ENCODE data around the gene SLPI.

The SLPI gene

DNA sequence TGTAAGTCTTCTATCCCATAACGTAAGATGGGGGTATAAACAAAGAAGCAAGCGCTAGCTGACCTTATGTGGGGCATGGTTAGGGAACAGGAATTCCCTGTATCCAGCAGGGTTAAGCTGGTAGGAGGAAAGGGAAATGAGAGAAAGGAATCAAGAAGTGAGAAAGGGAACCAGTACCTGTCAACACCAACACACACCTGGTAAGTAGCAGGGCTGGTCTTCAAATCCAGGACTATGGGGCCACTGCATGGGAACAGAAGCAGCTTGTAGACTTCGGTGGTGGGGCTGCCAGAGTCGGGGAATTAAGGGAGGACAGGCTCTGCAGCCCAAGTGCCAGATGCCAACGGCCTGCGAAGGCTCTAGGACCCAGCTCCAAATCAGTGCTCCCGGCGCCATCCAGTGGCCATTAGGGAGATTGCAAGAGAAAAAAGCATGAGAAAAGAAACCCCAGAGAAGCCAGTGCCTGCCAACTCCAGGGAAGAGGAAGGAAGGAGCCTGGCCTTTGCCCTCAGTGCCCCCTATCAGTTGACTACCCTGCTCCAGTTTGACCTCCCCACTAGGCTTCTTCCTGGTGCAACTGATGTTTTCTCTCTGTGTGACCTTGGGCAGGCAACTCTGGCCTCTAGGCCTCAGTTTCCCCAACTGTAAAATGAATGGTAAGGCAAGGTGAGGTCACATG, 36.5 kb upstream of the SLPI start:
- H3K27me3 Mint-ChIP-seq = peaks cover 65% of the 10 kb centered on the region
- CTCF ChIA-PET = interaction anchor here (0.8 to 5.5 kb wide), 28 partner anchors 8 to 480 kb away, joined by 3 to 93 read pairs (median 5); partner anchors contain the start of genes RBPJL, SLPI and WFDC5
- peak; percentile 76 for DNase-seq
- H3K36me3 Mint-ChIP-seq = no peaks in the 10 kb centered on the region
- no peak overlapping the region for H3K4me3 Mint-ChIP-seq
- no peak overlapping the region for H3K27ac Mint-ChIP-seq
- peaks cover 2% of the 10 kb centered on the region for H3K9me3 Mint-ChIP-seq
- peaks cover 7% of the 10 kb centered on the region for H3K4me1 Mint-ChIP-seq

DNA sequence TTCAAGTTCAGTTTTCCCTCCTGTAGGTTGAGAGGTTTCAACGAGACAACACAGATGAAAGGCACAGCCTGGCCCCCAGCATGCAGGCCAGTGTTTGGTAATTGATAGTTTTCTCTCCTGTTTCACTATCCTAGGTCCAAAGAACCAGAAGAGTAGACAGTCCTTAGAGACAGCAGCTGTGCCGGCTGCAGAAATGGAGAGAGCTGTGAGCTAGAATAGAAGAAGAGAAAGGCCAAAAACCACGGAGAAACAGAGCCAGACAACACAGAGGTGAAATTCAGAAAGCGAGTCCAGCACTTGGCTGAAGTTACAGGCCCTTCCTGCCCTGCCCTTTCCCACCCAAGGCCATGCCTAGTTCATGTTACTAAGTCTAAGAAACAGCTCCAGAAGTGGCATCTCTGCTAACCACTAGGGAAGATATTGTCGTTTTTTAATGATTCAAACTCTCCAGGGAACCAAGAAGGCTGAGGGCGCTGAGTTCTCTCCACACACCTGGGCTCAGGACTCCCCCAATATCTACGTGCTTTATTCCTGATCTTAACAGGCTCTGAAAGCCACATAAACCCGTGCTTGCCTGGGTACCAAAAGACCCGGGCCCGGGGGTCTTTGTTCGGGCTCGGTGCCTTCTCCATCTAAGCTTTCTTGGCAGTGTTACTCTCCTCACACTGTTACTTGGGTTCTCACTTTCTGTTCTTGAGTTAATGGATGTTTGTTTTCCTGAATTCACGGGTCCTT, 35.7 kb upstream of the SLPI start:
- no peak for DNase-seq
- CTCF ChIA-PET = interaction anchor here (0.6 to 5.5 kb wide), 23 partner anchors 7 to 499 kb away, joined by 3 to 93 read pairs (median 5); no protein-coding TSS in a partner anchor
- Mint-ChIP-seq H3K36me3 (no peaks in the 10 kb centered on the region), H3K27ac (no peak overlapping the region), H3K9me3 (peaks cover 1% of the 10 kb centered on the region), H3K4me1 (peaks cover 7% of the 10 kb centered on the region), H3K4me3 (no peak overlapping the region), H3K27me3 (peaks cover 65% of the 10 kb centered on the region)

DNA sequence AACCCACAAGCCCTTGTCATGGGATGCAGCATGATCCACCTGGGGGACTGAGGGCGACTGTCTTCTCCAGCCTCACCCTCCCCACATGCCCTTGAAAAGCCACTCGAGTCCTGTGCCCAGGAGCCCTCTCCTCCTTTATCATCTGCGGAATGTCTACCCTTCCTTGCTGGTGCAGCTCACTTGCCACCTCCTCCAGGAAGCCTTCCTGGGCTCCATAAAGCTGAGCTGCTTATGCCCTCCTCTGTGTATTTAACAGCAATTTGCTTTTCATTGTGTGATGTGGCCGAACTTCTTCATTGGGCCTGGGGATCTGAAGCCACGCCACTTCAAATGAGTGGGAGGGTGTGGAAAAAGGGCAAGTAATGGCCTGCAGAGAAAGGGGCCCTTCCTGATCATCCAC, 34.5 kb upstream of the SLPI start:
- Mint-ChIP-seq H3K27me3 (peaks cover 58% of the 10 kb centered on the region), H3K4me1 (peaks cover 5% of the 10 kb centered on the region), H3K27ac (no peak overlapping the region), H3K9me3 (no peaks in the 10 kb centered on the region), H3K36me3 (no peaks in the 10 kb centered on the region), H3K4me3 (no peak overlapping the region)
- CTCF ChIA-PET = interaction anchor here (0.6 kb wide), 1 partner anchor 176 kb away, joined by 3 read pairs; no protein-coding TSS in a partner anchor
- no peak for DNase-seq

DNA sequence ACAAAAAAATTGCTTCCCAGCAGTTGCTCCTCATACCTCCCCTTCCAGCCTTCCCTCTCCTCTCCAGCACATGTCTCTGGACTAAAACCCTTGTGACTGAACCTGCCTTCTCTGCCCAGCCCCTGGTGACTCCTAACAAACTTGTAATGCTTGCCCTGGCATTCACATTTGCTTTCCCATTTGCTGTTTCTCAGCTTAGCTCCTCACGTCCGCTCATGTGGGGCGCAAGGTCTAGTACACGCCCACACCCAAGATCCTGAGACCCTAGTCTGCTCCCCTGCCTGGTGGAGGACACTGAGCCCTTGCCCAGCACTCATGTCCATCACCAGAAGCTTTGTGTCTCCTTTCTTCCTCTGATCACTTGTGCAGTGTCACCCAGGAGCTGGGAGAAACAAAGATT, 34.0 kb upstream of the SLPI start:
- CTCF ChIA-PET = interaction anchor here (0.6 kb wide), 1 partner anchor 177 kb away, joined by 3 read pairs; no protein-coding TSS in a partner anchor
- Mint-ChIP-seq H3K4me1 (peaks cover 3% of the 10 kb centered on the region), H3K27me3 (peaks cover 53% of the 10 kb centered on the region), H3K4me3 (no peak overlapping the region), H3K9me3 (no peaks in the 10 kb centered on the region), H3K36me3 (no peaks in the 10 kb centered on the region), H3K27ac (no peak overlapping the region)
- DNase-seq = no peak

DNA sequence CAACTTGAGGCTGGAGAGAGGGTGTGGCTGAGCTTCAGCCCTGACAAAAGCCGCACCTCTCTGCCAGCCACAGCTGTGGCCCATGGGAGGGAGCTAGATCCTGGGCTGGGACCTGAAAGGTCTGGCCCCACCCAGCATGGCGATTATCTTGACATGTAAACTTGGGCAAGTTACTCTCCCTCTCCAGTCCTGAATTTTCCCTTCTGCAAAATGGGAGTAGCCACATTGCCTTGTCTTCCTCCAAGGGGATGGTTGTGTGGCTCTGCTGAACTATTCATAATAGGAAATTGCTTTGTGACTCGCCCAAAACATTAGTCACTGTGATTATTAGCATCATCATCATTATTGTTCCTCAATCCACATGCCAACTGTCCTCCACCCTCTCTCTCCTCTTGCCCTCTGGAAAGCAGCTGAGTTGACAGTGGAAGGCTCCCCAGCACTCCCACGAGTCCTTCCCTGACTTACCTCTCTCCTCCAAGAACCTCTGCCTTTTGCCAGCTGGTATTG, 29.2 kb upstream of the SLPI start:
- H3K9me3 Mint-ChIP-seq = no peaks in the 10 kb centered on the region
- no peak overlapping the region for H3K27ac Mint-ChIP-seq
- no peak for DNase-seq
- H3K27me3 Mint-ChIP-seq = peaks cover 31% of the 10 kb centered on the region
- H3K4me3 Mint-ChIP-seq = no peak overlapping the region
- H3K36me3 Mint-ChIP-seq = no peaks in the 10 kb centered on the region
- H3K4me1 Mint-ChIP-seq = no peaks in the 10 kb centered on the region
- CTCF ChIA-PET = interaction anchor here (1.3 to 4.4 kb wide), 2 partner anchors 11 to 487 kb away, joined by 3 to 23 read pairs; no protein-coding TSS in a partner anchor

DNA sequence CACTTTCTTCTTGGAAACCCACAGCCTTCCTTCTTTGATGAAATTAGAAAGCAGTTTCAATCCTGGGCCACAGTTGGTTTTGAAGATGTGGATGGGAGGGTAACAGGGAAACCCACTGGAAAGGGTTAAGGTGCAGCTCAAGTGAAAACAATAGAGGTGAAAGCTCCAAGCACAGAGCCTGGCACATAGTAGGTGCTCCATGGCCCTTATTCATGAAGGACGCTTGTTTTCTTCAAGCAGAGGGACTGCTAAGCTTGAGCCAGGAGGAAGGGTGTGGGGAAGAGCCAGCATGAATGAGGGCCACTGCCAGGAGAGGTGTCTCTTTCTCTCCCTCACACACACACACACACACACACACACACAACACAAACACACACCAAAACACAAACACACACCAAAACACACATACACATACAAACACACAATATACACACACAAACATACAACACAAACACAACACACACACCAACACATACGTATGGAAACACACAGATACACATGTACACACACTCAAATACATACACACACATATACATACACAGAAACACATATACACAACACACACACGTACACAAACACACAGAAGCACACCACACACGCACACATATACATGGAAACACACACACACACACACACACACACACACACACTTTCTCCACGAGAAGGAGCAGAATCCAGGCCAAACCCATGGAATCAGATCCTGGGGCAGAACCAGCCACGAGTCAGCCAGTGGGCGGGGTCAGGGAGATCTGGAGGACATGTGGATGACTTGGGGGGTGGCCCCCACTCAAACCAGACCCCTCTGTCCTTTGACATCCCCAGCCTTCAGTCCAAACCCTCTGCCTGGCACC, 28.6 kb upstream of the SLPI start:
- H3K4me3 Mint-ChIP-seq = no peak overlapping the region
- no peaks in the 10 kb centered on the region for H3K9me3 Mint-ChIP-seq
- CTCF ChIA-PET = interaction anchor here (1.3 to 4.4 kb wide), 2 partner anchors 8 to 11 kb away, joined by 4 to 23 read pairs; no protein-coding TSS in a partner anchor
- peaks cover 27% of the 10 kb centered on the region for H3K27me3 Mint-ChIP-seq
- no peak for DNase-seq
- no peaks in the 10 kb centered on the region for H3K4me1 Mint-ChIP-seq
- H3K27ac Mint-ChIP-seq = no peak overlapping the region
- H3K36me3 Mint-ChIP-seq = no peaks in the 10 kb centered on the region

DNA sequence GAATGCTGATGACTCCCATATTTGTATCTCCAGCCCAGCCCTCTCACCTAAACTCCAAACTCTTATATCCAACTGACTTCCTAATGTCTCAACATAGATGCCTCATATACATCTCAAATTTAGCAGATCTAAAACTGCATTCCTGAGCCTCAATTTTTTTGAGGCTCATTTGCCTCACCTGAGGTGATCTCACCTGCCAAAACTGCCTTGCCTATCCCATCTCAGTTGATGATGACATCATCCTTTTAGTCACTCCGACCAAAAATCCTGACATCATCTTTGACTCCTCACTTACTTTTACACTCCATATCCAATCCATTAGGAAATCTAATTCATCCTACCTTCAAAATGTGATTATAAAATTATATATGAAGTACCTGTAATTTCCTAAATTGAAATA, 25.6 kb upstream of the SLPI start:
- peaks cover 35% of the 10 kb centered on the region for H3K27me3 Mint-ChIP-seq
- no peak overlapping the region for H3K4me3 Mint-ChIP-seq
- no peak for DNase-seq
- no peaks in the 10 kb centered on the region for H3K36me3 Mint-ChIP-seq
- no peaks in the 10 kb centered on the region for H3K9me3 Mint-ChIP-seq
- CTCF ChIA-PET = interaction anchor here (1.6 kb wide), 1 partner anchor 11 kb away, joined by 4 read pairs; no protein-coding TSS in a partner anchor
- no peak overlapping the region for H3K27ac Mint-ChIP-seq
- H3K4me1 Mint-ChIP-seq = no peaks in the 10 kb centered on the region

DNA sequence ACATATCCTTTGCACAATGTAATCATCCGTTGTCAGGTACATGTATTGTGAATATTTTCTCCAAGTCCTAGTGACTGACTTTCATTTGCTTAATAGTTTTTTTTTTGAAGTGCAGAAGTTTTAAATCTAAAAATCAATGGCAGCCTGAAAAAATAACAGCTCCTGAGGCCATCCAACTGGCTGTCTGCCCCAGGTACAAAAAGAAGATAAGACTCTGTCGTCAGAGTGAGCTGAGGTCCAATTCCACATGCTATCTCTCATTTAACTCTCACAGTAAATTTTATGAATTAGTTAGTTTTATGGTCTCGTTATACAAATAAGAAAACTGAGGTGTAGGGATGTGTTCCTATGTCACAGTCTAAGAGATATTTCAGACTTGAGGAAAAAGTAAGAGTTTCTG, 21.0 kb upstream of the SLPI start:
- Mint-ChIP-seq H3K36me3 (no peaks in the 10 kb centered on the region), H3K4me1 (no peaks in the 10 kb centered on the region), H3K27me3 (peaks cover 51% of the 10 kb centered on the region), H3K27ac (no peak overlapping the region), H3K4me3 (no peak overlapping the region), H3K9me3 (no peaks in the 10 kb centered on the region)
- CTCF ChIA-PET = no interaction called here
- DNase-seq = no peak

DNA sequence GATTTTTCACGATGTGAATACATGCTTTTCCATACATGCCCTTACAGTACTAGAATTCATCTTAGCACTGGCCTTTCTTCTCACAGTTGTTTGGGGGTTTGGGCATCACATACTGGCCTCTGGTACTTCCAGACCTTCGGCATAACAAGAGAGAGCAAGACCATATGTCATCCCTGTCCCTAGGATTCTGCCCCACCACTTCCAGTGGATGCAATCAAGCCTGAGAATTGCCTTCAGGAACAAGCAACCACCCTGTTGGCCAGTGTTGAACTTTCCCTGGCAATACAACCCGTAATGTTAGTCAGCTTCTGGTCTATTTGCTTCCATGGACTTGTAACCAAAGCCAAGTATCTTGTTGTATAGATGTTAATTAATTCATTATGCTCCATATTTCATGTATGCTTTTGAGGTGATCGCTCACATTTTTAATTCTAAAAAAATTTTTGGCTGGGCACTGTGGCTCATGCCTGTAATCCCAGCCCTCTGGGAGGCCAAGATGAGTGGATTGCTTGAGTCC, 15.4 kb upstream of the SLPI start:
- CTCF ChIA-PET = interaction anchor here (0.6 kb wide), 1 partner anchor 388 kb away, joined by 5 read pairs; no protein-coding TSS in a partner anchor
- peaks cover 36% of the 10 kb centered on the region for H3K27me3 Mint-ChIP-seq
- no peak overlapping the region for H3K4me3 Mint-ChIP-seq
- no peaks in the 10 kb centered on the region for H3K36me3 Mint-ChIP-seq
- no peak for DNase-seq
- no peaks in the 10 kb centered on the region for H3K4me1 Mint-ChIP-seq
- no peaks in the 10 kb centered on the region for H3K9me3 Mint-ChIP-seq
- H3K27ac Mint-ChIP-seq = no peak overlapping the region

DNA sequence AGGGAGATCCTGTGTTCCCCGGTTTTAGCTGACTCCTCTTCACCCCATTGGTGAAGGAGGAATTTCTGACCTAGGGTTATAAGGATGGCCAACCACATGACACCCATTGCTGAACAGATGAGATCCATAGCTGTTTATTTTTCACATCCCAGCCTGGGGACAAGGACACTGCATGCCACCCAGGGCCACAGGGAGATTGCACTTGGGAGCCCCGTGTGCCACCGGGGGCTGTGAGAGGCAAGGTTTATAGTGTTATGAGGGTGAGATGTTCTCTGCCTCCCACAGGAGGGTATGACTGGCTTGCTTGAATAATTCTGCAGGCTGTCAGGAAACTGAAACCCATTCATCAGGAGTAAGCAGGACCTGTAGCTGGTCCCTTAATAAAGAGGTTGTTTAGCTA, 14.7 kb upstream of the SLPI start:
- no peaks in the 10 kb centered on the region for H3K36me3 Mint-ChIP-seq
- CTCF ChIA-PET = interaction anchor here (0.6 kb wide), 1 partner anchor 387 kb away, joined by 5 read pairs; no protein-coding TSS in a partner anchor
- no peak overlapping the region for H3K4me3 Mint-ChIP-seq
- H3K4me1 Mint-ChIP-seq = no peaks in the 10 kb centered on the region
- no peaks in the 10 kb centered on the region for H3K9me3 Mint-ChIP-seq
- no peak overlapping the region for H3K27ac Mint-ChIP-seq
- H3K27me3 Mint-ChIP-seq = peaks cover 36% of the 10 kb centered on the region
- no peak for DNase-seq

DNA sequence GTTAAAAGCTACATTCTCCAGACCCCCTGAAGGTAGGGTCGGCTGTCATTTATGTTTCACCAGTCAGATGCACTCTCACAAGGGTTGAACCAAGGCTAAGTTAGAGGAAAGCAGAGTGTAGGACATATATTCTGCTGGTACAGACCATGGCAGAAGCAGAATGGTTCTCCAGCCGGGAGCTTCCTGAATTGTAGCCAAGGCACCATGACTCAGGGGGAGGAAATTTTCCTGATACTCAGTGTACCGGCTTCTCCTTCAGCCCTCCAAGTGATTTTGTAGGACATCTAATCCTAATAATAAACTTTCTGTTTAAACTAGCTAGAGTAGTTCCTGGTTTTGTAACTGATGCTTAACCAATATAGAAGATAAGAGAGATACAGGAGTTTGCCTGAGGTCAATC, 14.2 kb upstream of the SLPI start:
- Mint-ChIP-seq H3K9me3 (no peaks in the 10 kb centered on the region), H3K27ac (no peak overlapping the region), H3K27me3 (peaks cover 33% of the 10 kb centered on the region), H3K4me3 (no peak overlapping the region), H3K4me1 (no peaks in the 10 kb centered on the region), H3K36me3 (no peaks in the 10 kb centered on the region)
- CTCF ChIA-PET = no interaction called here
- no peak for DNase-seq

DNA sequence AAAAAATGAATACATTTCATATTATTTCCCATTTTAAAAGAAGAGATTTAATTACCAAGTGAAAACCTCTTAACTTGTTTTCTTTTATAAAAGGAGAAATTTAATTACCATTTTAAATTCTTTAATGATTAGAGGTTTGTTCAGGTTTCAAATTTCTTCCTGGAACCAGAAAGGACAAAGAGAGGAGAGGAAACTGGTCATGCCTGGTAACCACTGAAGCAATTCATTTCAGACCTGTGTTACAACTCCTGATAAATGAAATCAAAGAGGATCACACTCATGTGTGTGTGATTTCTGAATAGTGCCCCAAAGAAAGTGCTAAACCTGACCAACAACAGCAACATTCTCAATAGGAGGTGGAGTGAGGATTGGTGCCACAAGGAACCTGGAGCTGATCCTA, 12.6 kb upstream of the SLPI start:
- DNase-seq = no peak
- no peak overlapping the region for H3K27ac Mint-ChIP-seq
- no peaks in the 10 kb centered on the region for H3K4me1 Mint-ChIP-seq
- H3K9me3 Mint-ChIP-seq = no peaks in the 10 kb centered on the region
- H3K36me3 Mint-ChIP-seq = no peaks in the 10 kb centered on the region
- H3K27me3 Mint-ChIP-seq = peaks cover 23% of the 10 kb centered on the region
- H3K4me3 Mint-ChIP-seq = no peak overlapping the region
- CTCF ChIA-PET = no interaction called here

DNA sequence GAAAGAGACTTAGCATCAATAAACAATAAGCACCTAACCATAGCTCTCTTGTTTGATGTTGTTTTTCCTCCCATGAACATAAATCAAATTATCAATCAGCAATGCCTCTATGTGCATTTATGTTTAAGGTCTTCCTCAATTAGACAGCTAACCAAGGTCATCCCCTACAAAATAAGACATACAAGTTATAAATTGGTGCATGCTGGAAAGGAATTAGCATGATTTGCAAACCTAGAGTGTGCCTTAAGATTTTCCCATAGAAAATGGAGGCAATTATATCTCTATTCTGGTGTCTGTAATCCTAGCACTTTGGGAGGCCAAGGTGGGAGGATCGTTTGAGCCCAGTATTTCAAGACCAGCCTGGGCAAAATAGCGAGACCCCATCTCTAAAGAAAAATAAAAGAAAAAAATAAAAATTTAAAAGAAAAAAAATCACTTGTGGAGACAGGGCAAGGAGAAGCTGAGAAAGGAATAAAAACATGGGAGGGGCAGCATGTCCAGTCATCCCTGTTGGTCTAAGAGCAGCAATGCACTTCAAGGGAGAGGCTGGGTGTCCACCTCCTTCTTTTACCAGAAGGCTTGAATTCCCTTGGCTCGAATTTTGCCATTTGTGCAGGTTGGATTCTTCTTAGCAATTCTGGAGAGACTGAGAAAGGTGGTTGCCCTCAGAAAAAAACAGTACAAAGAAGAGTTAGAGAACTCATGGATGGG, 9.3 kb upstream of the SLPI start:
- Mint-ChIP-seq H3K4me3 (no peak overlapping the region), H3K4me1 (no peaks in the 10 kb centered on the region), H3K9me3 (no peaks in the 10 kb centered on the region), H3K27ac (no peak overlapping the region), H3K27me3 (peaks cover 19% of the 10 kb centered on the region), H3K36me3 (no peaks in the 10 kb centered on the region)
- CTCF ChIA-PET = no interaction called here
- no peak for DNase-seq

Data from activated naive CD4-positive, alpha-beta T cell treated with anti-CD3 and anti-CD28 coated beads, Interleukin-2, amount 10 ng/mL, durations not matched to agents 7 days and 5 days (primary cell).